Measurements from ENCODE around the gene CFAP74.

DNA sequence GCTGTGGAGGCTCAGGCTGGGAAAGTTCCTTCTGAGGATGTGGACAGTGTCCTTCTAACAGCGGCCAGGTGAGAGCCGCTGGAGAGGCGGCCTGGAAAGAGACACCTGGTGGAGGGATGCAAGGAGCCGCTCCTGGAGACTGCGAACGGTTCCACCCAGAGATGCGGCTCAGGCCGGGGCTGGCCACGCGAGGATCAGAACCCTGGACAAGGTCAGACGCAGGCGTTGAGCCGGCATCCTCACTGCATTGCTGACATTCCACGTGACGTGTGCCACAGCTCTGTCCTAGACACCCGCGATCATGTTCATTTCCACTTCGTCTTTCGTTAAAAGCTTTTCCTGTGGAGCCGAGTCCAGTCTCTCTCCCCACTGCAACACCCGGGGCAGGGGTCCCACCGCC, 28.8 kb downstream of the CFAP74 start:
- TF ChIP-seq EP300 (IDR thresholded peaks at IDR 0.05) (no peak), CTCF (IDR thresholded peaks at IDR 0.05) (no peak), POLR2A (IDR thresholded peaks at IDR 0.05) (no peak)

All from tibial nerve (tissue), 4 donors.